ENCODE results near the gene PPP1R26.
A peak's percentile ranks its signal among the peaks of the same experiment; 100 is the strongest.

PPP1R26 gene

GRCh38 chr9:135476561-135477355, 2.8 kb upstream of the PPP1R26 start:
- TF ChIP-seq POLR2A (IDR thresholded peaks at IDR 0.05; ENCODE audit: low read depth, low read length): no peak
- peak; percentile 81 for FAIRE-seq
- peak; percentile 56 for DNase-seq (ENCODE audit: insufficient read length, low spot score)

DNA sequence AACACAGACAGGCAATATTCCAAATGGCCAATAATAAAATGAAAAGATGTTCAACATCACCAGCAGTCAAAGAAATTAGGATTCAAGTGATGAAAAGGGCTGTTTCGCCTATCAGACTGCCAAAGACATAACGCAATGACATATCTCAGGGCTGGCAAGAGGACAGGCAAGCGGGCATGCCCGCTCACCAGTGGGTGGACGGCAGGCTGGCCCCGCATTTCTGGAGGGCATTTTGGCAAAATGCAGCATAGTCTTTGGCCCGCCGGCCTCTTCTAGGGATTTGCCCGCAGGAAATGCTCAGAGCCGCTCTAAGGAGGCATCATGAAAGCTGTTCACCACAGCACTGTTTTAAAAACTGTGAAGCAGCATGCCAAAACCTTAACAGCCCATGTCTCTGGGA, 1.4 kb upstream of the PPP1R26 start:
- no peak for TF ChIP-seq POLR2A (IDR thresholded peaks at IDR 0.05; ENCODE audit: low read depth, low read length)
- DNase-seq (ENCODE audit: insufficient read length, low spot score) (no peak), FAIRE-seq (no peak)

DNA sequence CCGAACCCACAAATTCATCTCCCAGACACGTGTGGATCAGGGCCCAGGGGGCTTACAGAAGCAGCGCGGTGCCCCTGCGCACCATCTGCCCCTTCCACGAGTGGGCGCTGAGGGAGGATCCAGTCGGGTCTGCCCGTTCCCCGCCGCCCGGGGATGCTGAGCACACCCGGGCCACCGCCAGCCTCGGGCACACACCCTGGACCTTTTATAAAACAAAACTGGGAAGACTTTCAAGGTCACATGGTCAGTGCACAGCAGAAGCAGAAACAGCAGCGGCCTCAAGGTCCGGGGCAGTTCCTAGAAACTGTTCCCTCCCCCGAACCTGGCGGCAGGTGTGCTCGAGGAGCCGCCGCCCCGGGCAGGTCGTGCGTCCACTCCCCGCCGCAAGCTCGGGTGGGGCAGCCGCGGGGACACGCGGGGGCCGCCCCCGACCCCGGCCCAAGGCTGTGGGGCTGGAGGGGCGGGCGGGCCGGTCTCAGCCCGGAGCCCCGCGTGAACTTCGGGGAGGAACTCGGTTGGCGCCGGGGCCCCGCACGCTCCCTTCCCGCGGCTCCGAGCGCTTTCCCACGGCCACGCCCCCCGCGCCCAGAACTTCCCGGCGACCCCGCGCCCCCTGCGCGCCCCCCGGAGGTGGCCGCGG, 633 bp upstream of the PPP1R26 start:
- no peak for TF ChIP-seq POLR2A (IDR thresholded peaks at IDR 0.05; ENCODE audit: low read depth, low read length)
- DNase-seq (ENCODE audit: insufficient read length, low spot score): peak; percentile 54
- FAIRE-seq: no peak

GRCh38 chr9:135480071-135480939, 723 bp downstream of the PPP1R26 start:
- TF ChIP-seq POLR2A (IDR thresholded peaks at IDR 0.05; ENCODE audit: low read depth, low read length): peak; percentile 29; the same call in 1 of the 2 replicates
- DNase-seq (ENCODE audit: insufficient read length, low spot score) (peak; percentile 67), FAIRE-seq (no peak)

- no peak for TF ChIP-seq POLR2A (IDR thresholded peaks at IDR 0.05; ENCODE audit: low read depth, low read length)
- DNase-seq (ENCODE audit: insufficient read length, low spot score): no peak
- FAIRE-seq: no peak
Measured at GRCh38 chr9:135480940-135481310, 1.3 kb downstream of the PPP1R26 start.

DNA sequence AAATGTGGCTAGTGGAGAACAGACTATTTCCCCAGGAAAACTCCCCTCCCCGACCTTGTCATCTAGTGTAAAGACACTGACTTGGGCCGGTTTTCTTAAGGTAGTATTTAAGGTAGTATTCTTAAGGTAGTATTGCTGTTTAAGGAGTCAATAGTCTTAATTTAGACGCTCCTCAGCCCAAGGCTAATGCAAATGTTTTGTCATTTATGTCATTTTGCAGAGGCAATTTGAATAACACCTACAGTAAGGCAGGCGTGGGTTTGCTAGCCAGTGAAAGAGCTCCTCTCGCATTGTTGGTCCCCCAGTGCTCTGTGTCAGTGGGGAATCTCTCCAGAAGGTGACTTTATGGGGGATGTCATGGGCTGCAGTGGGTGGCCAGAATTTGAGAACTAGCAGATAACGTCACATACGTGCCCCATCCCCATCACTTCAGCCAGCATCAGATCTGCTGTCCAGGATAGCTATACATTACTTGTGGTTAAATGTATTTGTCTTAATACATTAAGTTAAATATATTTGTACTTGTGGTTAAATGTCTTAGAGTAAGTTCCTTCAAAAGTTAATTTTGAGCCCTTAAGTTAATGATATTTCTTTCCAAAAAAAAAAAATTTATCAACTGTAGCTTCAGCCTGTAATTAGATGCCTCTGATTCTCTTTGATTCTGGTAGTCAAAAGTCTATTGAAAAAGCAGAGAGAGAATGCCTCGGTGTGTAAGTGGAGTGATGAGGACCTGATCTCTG, 2.6 kb downstream of the PPP1R26 start:
- FAIRE-seq (no peak), DNase-seq (ENCODE audit: insufficient read length, low spot score) (no peak)
- TF ChIP-seq POLR2A (IDR thresholded peaks at IDR 0.05; ENCODE audit: low read depth, low read length): no peak

- FAIRE-seq (no peak), DNase-seq (ENCODE audit: insufficient read length, low spot score) (no peak)
- no peak for TF ChIP-seq POLR2A (IDR thresholded peaks at IDR 0.05; ENCODE audit: low read depth, low read length)
Measured at GRCh38 chr9:135484460-135485277, 5.1 kb downstream of the PPP1R26 start.

DNA sequence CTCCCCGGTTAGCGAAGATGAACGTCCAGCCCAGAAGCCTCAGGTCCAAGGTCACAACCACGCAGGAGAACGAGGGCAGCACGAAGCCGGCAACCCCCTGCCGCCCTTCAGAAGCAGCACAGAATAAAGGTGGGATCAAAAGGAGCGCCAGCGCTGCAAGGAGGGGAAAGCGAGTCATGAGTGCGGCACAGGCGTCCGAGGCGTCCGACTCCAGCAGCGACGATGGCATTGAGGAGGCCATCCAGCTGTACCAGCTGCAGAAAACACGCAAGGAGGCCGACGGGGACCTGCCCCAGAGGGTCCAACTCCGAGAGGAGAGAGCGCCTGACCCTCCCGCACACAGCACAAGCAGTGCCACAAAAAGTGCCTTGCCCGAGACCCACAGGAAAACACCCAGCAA, 5.8 kb downstream of the PPP1R26 start:
- no peak for FAIRE-seq
- TF ChIP-seq POLR2A (IDR thresholded peaks at IDR 0.05; ENCODE audit: low read depth, low read length): no peak
- DNase-seq (ENCODE audit: insufficient read length, low spot score): no peak

DNA sequence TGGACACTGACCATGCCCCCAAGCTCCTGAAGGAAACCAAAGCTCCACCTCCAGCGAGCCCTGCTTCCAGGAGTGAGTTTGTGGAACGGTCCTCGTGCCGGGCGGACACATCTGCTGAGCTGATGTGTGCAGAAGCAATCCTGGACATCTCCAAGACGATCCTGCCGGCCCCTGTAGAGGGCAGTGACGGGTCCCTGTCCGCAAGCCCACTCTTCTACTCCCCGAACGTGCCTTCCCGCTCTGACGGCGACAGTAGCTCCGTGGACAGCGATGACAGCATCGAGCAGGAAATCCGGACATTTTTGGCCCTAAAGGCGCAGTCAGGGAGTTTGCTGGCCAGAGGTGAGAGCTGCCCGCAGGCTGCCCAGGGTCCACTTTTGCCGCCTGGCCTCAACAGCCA, 6.2 kb downstream of the PPP1R26 start:
- DNase-seq (ENCODE audit: insufficient read length, low spot score): no peak
- no peak for FAIRE-seq
- TF ChIP-seq POLR2A (IDR thresholded peaks at IDR 0.05; ENCODE audit: low read depth, low read length): no peak

GRCh38 chr9:135486267-135487065, 6.9 kb downstream of the PPP1R26 start:
- DNase-seq (ENCODE audit: insufficient read length, low spot score): no peak
- no peak for TF ChIP-seq POLR2A (IDR thresholded peaks at IDR 0.05; ENCODE audit: low read depth, low read length)
- no peak for FAIRE-seq

- TF ChIP-seq POLR2A (IDR thresholded peaks at IDR 0.05; ENCODE audit: low read depth, low read length): no peak
- no peak for DNase-seq (ENCODE audit: insufficient read length, low spot score)
- FAIRE-seq: no peak
Measured at GRCh38 chr9:135487281-135488012, 7.9 kb downstream of the PPP1R26 start.

GRCh38 chr9:135488013-135488330, 8.4 kb downstream of the PPP1R26 start:
- no peak for TF ChIP-seq POLR2A (IDR thresholded peaks at IDR 0.05; ENCODE audit: low read depth, low read length)
- FAIRE-seq: no peak
- DNase-seq (ENCODE audit: insufficient read length, low spot score): no peak
